A673 (cell line): ENCODE results near the gene POM121C. TPM values are rescaled to one million over a fixed set of nuclear protein-coding genes. Genes with fewer than 3 reads are reported as not detected.
A peak's percentile ranks its signal among the peaks of the same experiment; 100 is the strongest.
"Not testable (repeated sequence)": the region's sequence is repeated elsewhere in the genome, so short reads cannot be mapped to it uniquely, and the experiment has no call there.

Experiments used
- BruUV-seq: library from RNA; stranded (reverse); fragments of 400-500 nt; replicated peaks from 2 replicates; lab custom pipeline; 2021; lab: Mats Ljungman, UMichigan
- CTCF ChIA-PET: fragments of 300-600 bp; sonication (Branson Sonifier 250); formaldehyde crosslinking; loops from one replicate; lab custom pipeline; 2022; ENCODE audit warnings: antibody characterized with exemption; lab: Charles Lee
- POLR2A ChIA-PET: fragments of 300-600 bp; sonication (Branson Sonifier 250); formaldehyde crosslinking; loops from one replicate; lab custom pipeline; 2022; ENCODE audit warnings: antibody characterized with exemption; ENCODE audit not compliant: low non-redundant PET; lab: Charles Lee
- DNase-seq: peaks from one replicate; pipeline ENCODE4 v3.0.0-alpha.2; 2015; ENCODE audit warnings: low spot score
- H3K27ac ChIP-seq: fragments of 200-600 bp; sonication (generic); 2 replicates; pipeline ENCODE4 v1.5.1; 2016; ENCODE audit warnings: mixed run types, low read depth, mild to moderate bottlenecking, mixed read lengths, antibody characterized with exemption, low read length; ENCODE audit not compliant: poor library complexity, severe bottlenecking
- H3K27me3 ChIP-seq: fragments of 200-600 bp; sonication (generic); replicated peaks from 2 replicates; pipeline ENCODE4 v1.6.1; 2017; ENCODE audit warnings: mixed run types, low read depth, mild to moderate bottlenecking, mixed read lengths, antibody characterized with exemption, low read length; ENCODE audit not compliant: insufficient read depth, poor library complexity
- H3K36me3 ChIP-seq: fragments of 200-600 bp; sonication (generic); 2 replicates; pipeline ENCODE4 v1.6.1; 2016; ENCODE audit warnings: mixed run types, mild to moderate bottlenecking, mixed read lengths, antibody characterized with exemption, low read length; ENCODE audit not compliant: insufficient read depth, poor library complexity, severe bottlenecking
- H3K4me1 ChIP-seq: fragments of 200-600 bp; sonication (generic); 2 replicates; pipeline ENCODE4 v1.6.1; 2017; ENCODE audit warnings: mixed run types, mild to moderate bottlenecking, mixed read lengths, antibody characterized with exemption, low read length; ENCODE audit not compliant: insufficient read depth, poor library complexity, severe bottlenecking
- H3K4me3 ChIP-seq: fragments of 200-600 bp; sonication (generic); 2 replicates; pipeline ENCODE4 v1.5.1; 2016; ENCODE audit warnings: low read depth, mixed run types, mild to moderate bottlenecking, mixed read lengths, low read length; ENCODE audit not compliant: poor library complexity, severe bottlenecking
- H3K9me3 ChIP-seq: fragments of 200-600 bp; sonication (generic); 2 replicates; pipeline ENCODE4 v1.6.1; 2016; ENCODE audit warnings: mixed run types, low read depth, mild to moderate bottlenecking, mixed read lengths, antibody characterized with exemption, low read length; ENCODE audit not compliant: poor library complexity, severe bottlenecking
- intact Hi-C: fragments of 100-400 bp; cut with micrococcal nuclease; formaldehyde crosslinking; loops from one replicate; pipeline ENCODE4 v1.10.0; 2022; ENCODE audit not compliant: unreplicated experiment
- total RNA-seq: library from RNA; stranded (reverse); gene quantifications from 2 replicates; pipeline ENCODE4 v1.2.3, GENCODE V29; 2021

Gene POM121C
- total RNA-seq, 1 experiment from 2014 or later, result 62.1 TPM

- H3K4me3 ChIP-seq, DNase-seq, H3K27me3 ChIP-seq, H3K4me1 ChIP-seq, H3K9me3 ChIP-seq, intact Hi-C loops, CTCF ChIA-PET, H3K36me3 ChIP-seq, POLR2A ChIA-PET, H3K27ac ChIP-seq: not testable (repeated sequence)
- BruUV-seq, result TSS peak; percentile 27
These were observed 64.0 kb downstream of the POM121C start for GRCh38 chr7:75421798-75422710.

- H3K9me3 ChIP-seq, intact Hi-C loops, BruUV-seq, DNase-seq, POLR2A ChIA-PET, H3K27ac ChIP-seq, H3K4me1 ChIP-seq, H3K27me3 ChIP-seq, CTCF ChIA-PET, H3K4me3 ChIP-seq, H3K36me3 ChIP-seq: not testable (repeated sequence)
These were observed 65.9 kb downstream of the POM121C start for GRCh38 chr7:75420152-75420551.

DNA sequence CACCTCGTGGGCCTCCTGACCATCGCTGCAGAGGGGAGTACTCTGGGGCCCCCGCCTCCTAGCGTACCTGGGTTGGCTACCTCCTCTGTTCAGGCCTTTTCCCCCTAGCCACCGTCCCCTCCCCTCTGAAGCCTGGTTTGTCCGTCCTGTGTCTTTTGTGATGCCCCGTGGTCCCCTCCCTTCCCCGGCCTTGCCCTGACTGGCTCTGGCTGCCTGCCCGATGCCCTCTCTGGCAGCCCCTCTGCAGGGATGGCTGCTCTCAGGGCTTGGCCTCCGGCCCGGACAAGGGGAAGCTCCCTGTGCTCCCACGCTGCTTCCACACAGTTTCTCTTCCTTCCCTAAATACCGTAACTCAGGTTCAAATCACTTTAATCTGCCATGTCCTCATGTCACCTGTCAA is 66.4 kb downstream of the POM121C start:
- intact Hi-C loops, BruUV-seq, DNase-seq, CTCF ChIA-PET, H3K27ac ChIP-seq, H3K9me3 ChIP-seq, H3K4me3 ChIP-seq, H3K4me1 ChIP-seq, H3K36me3 ChIP-seq, POLR2A ChIA-PET, H3K27me3 ChIP-seq: not testable (repeated sequence)

DNA sequence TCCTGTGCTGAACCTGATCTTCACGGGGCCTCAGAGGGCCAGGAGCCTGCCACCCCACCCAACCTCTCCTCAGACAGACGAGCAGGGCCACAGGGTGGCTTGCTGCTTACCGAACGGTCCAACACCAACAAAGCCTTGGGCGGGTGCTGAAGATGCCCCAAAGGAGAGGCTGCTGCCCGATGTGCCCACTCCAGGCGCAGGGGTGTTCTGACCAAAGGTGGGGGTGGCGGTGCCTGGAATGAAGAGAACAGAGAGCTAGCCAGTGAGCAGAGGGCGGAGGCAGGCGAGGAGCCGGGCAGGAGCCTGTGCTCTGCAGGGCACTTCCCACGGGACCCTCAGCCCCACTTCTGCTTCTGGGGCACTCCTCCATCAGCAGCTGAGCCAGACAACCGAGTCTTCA is 66.9 kb downstream of the POM121C start:
- H3K4me1 ChIP-seq, H3K36me3 ChIP-seq, H3K27ac ChIP-seq, intact Hi-C loops, CTCF ChIA-PET, H3K27me3 ChIP-seq, DNase-seq, POLR2A ChIA-PET, H3K9me3 ChIP-seq, BruUV-seq, H3K4me3 ChIP-seq: not testable (repeated sequence)

- H3K27me3 ChIP-seq, H3K27ac ChIP-seq, BruUV-seq, DNase-seq, intact Hi-C loops, H3K9me3 ChIP-seq, H3K4me3 ChIP-seq, CTCF ChIA-PET, POLR2A ChIA-PET, H3K36me3 ChIP-seq, H3K4me1 ChIP-seq: not testable (repeated sequence)
These were observed 67.7 kb downstream of the POM121C start for GRCh38 chr7:75418292-75418858.

DNA sequence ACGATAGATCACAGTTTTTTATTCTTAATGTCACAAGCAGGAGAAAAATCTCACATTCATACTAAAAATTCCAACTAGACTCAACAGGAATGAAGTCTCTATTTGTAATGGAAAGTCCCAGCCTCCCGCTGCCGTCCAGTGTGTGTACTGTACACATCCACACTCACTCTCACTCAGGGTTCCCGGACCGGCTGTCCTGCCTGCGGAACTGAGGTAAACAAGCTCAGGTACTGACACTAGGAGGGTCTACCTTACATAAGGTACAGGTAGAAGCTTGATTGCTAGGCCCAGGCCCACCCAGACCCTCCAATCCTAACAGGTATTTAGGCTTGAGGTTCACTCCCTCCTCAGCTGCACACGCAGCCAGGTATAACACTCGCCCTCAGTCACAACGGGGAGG is 69.3 kb downstream of the POM121C start:
- POLR2A ChIA-PET, H3K27me3 ChIP-seq, H3K9me3 ChIP-seq, intact Hi-C loops, H3K36me3 ChIP-seq, H3K27ac ChIP-seq, H3K4me3 ChIP-seq, DNase-seq, H3K4me1 ChIP-seq, CTCF ChIA-PET: not testable (repeated sequence)
- TSS peak; percentile 72 for BruUV-seq

- H3K4me1 ChIP-seq, H3K9me3 ChIP-seq, POLR2A ChIA-PET, CTCF ChIA-PET, BruUV-seq, H3K4me3 ChIP-seq, H3K27ac ChIP-seq, intact Hi-C loops, H3K36me3 ChIP-seq, H3K27me3 ChIP-seq, DNase-seq: not testable (repeated sequence)
These were observed 70.2 kb downstream of the POM121C start for GRCh38 chr7:75415829-75416373.
